ENCODE data around the gene GABBR2.

DNA sequence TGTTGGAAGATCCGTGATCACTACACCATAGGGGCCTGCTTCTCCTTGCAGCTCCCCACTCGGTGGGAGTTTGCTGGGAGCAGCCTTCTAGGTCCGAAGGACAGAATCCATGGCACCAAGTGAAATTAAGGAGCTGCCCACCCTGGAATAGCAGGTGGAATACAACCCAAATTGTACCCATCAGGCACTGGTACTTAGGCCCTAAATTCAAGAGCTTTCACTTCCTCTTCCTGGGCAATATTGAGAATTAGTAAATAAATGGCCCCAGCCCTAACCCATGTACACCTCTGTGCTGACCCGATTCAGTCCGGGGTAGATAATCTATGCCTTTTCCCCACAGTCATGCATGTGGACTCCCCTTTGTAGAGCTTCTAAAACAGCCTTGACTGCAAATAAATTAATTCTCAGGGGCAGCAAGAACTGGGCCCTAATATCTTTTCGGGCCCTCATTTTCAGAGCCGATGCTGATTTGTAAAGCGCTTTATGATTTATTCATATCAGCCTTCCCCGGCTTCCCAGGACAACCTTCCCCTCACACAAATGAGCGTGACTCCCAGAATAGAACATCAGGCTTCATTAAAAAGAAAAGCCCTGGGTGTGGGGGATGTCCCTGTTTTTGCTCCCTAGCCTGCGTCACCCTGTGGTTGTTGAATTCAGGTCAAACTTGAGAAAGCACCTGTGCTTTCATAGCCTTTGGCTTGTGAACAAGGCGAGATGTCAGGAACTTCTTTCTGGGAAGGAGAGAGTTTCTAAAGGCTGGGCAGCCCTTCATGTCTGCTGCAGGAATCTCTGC lies 327.2 kb downstream of the GABBR2 start:
- TF ChIP-seq, protein P1, sequence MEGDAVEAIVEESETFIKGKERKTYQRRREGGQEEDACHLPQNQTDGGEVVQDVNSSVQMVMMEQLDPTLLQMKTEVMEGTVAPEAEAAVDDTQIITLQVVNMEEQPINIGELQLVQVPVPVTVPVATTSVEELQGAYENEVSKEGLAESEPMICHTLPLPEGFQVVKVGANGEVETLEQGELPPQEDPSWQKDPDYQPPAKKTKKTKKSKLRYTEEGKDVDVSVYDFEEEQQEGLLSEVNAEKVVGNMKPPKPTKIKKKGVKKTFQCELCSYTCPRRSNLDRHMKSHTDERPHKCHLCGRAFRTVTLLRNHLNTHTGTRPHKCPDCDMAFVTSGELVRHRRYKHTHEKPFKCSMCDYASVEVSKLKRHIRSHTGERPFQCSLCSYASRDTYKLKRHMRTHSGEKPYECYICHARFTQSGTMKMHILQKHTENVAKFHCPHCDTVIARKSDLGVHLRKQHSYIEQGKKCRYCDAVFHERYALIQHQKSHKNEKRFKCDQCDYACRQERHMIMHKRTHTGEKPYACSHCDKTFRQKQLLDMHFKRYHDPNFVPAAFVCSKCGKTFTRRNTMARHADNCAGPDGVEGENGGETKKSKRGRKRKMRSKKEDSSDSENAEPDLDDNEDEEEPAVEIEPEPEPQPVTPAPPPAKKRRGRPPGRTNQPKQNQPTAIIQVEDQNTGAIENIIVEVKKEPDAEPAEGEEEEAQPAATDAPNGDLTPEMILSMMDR (IDR thresholded peaks at IDR 0.05): no peak
- TF ChIP-seq, protein P2, sequence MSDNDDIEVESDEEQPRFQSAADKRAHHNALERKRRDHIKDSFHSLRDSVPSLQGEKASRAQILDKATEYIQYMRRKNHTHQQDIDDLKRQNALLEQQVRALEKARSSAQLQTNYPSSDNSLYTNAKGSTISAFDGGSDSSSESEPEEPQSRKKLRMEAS (IDR thresholded peaks at IDR 0.05; ENCODE audit: low read depth): no peak
- TF ChIP-seq POLR2AphosphoS5 (IDR thresholded peaks at IDR 0.05; ENCODE audit: low read depth, low read length) (no peak), CHD2 (IDR thresholded peaks at IDR 0.05; ENCODE audit: low read length, partially characterized antibody) (no peak), EZH2phosphoT487 (IDR thresholded peaks at IDR 0.05; ENCODE audit: borderline replicate concordance, low read depth) (no peak), SIN3A (IDR thresholded peaks at IDR 0.05; ENCODE audit: borderline replicate concordance, low read depth, low read length) (no peak), MXI1 (IDR thresholded peaks at IDR 0.05; ENCODE audit: low read depth, low read length) (no peak)
